Measurements from ENCODE around the gene CDCA7L.
A peak's percentile ranks its signal among the peaks of the same experiment; 100 is the strongest.
"Not testable (repeated sequence)": the region's sequence is repeated elsewhere in the genome, so short reads cannot be mapped to it uniquely, and the experiment has no call there.

Gene CDCA7L

GRCh38 chr7:21908746-21909145 lies 37.0 kb downstream of the CDCA7L start:
- Mint-ChIP-seq H3K4me1 (ENCODE audit: low read depth) (no peaks in the 10 kb centered on the region), H3K36me3 (ENCODE audit: low read depth) (peaks cover 78% of the 10 kb centered on the region), H3K27me3 (no peaks in the 10 kb centered on the region)

GRCh38 chr7:21903020-21903786 lies 42.5 kb downstream of the CDCA7L start:
- Mint-ChIP-seq H3K27me3 (no peaks in the 10 kb centered on the region), H3K27ac (no peak overlapping the region), H3K9me3 (peaks cover under 1% of the 10 kb centered on the region), H3K4me1 (ENCODE audit: low read depth) (peaks cover 12% of the 10 kb centered on the region), H3K36me3 (ENCODE audit: low read depth) (peaks cover 85% of the 10 kb centered on the region), H3K4me3 (no peak overlapping the region)

More at GRCh38 chr7:21908746-21909145, 37.0 kb downstream of the CDCA7L start:
- no peak overlapping the region for H3K27ac Mint-ChIP-seq
- no peaks in the 10 kb centered on the region for H3K9me3 Mint-ChIP-seq
- no peak overlapping the region for H3K4me3 Mint-ChIP-seq

- Mint-ChIP-seq H3K27me3 (no peaks in the 10 kb centered on the region), H3K36me3 (ENCODE audit: low read depth) (peaks cover 84% of the 10 kb centered on the region), H3K4me1 (ENCODE audit: low read depth) (peaks cover 19% of the 10 kb centered on the region), H3K4me3 (no peak overlapping the region), H3K27ac (no peak overlapping the region), H3K9me3 (peaks cover 6% of the 10 kb centered on the region)
Measured at GRCh38 chr7:21902240-21902639, 43.5 kb downstream of the CDCA7L start.

GRCh38 chr7:21898265-21898930 lies 47.3 kb downstream of the CDCA7L start:
- H3K9me3 Mint-ChIP-seq: peaks cover 9% of the 10 kb centered on the region
- H3K4me3 Mint-ChIP-seq: peak overlapping the region; percentile 54
- peaks cover 67% of the 10 kb centered on the region for H3K36me3 Mint-ChIP-seq (ENCODE audit: low read depth)
- no peaks in the 10 kb centered on the region for H3K27me3 Mint-ChIP-seq
- H3K27ac Mint-ChIP-seq: peak overlapping the region; percentile 84
- H3K4me1 Mint-ChIP-seq (ENCODE audit: low read depth): peaks cover 22% of the 10 kb centered on the region

GRCh38 chr7:21893401-21893800 lies 52.3 kb downstream of the CDCA7L start:
- H3K4me3 Mint-ChIP-seq: no peak overlapping the region
- H3K27ac Mint-ChIP-seq: no peak overlapping the region
- peaks cover 9% of the 10 kb centered on the region for H3K9me3 Mint-ChIP-seq
- peaks cover 13% of the 10 kb centered on the region for H3K4me1 Mint-ChIP-seq (ENCODE audit: low read depth)
- no peaks in the 10 kb centered on the region for H3K27me3 Mint-ChIP-seq
- H3K36me3 Mint-ChIP-seq (ENCODE audit: low read depth): peaks cover 26% of the 10 kb centered on the region

- no peaks in the 10 kb centered on the region for H3K4me1 Mint-ChIP-seq (ENCODE audit: low read depth)
- peaks cover 11% of the 10 kb centered on the region for H3K36me3 Mint-ChIP-seq (ENCODE audit: low read depth)
- H3K27me3 Mint-ChIP-seq: no peaks in the 10 kb centered on the region
- no peak overlapping the region for H3K4me3 Mint-ChIP-seq
- H3K27ac Mint-ChIP-seq: no peak overlapping the region
- peaks cover 4% of the 10 kb centered on the region for H3K9me3 Mint-ChIP-seq
Measured at GRCh38 chr7:21891291-21891690, 54.4 kb downstream of the CDCA7L start.

GRCh38 chr7:21887779-21888178 lies 57.9 kb downstream of the CDCA7L start:
- peaks cover 3% of the 10 kb centered on the region for H3K36me3 Mint-ChIP-seq (ENCODE audit: low read depth)

GRCh38 chr7:21887353-21887752 lies 58.3 kb downstream of the CDCA7L start:
- Mint-ChIP-seq H3K4me3 (no peak overlapping the region), H3K27ac (no peak overlapping the region), H3K4me1 (ENCODE audit: low read depth) (no peaks in the 10 kb centered on the region), H3K36me3 (ENCODE audit: low read depth) (peaks cover 3% of the 10 kb centered on the region), H3K27me3 (no peaks in the 10 kb centered on the region), H3K9me3 (no peaks in the 10 kb centered on the region)

More at GRCh38 chr7:21887779-21888178, 57.9 kb downstream of the CDCA7L start:
- no peak overlapping the region for H3K27ac Mint-ChIP-seq
- no peaks in the 10 kb centered on the region for H3K4me1 Mint-ChIP-seq (ENCODE audit: low read depth)
- H3K4me3 Mint-ChIP-seq: no peak overlapping the region
- no peaks in the 10 kb centered on the region for H3K9me3 Mint-ChIP-seq
- no peaks in the 10 kb centered on the region for H3K27me3 Mint-ChIP-seq

GRCh38 chr7:21886396-21886795 lies 59.3 kb downstream of the CDCA7L start:
- Mint-ChIP-seq H3K4me1 (ENCODE audit: low read depth) (no peaks in the 10 kb centered on the region), H3K36me3 (ENCODE audit: low read depth) (peaks cover 3% of the 10 kb centered on the region), H3K27me3 (no peaks in the 10 kb centered on the region), H3K9me3 (no peaks in the 10 kb centered on the region), H3K27ac (no peak overlapping the region), H3K4me3 (no peak overlapping the region)

- H3K4me1 Mint-ChIP-seq (ENCODE audit: low read depth): no peaks in the 10 kb centered on the region
- no peaks in the 10 kb centered on the region for H3K27me3 Mint-ChIP-seq
- no peak overlapping the region for H3K27ac Mint-ChIP-seq
- H3K4me3 Mint-ChIP-seq: no peak overlapping the region
- no peaks in the 10 kb centered on the region for H3K36me3 Mint-ChIP-seq (ENCODE audit: low read depth)
- no peaks in the 10 kb centered on the region for H3K9me3 Mint-ChIP-seq
Measured at GRCh38 chr7:21884496-21884895, 61.2 kb downstream of the CDCA7L start.

GRCh38 chr7:21883501-21883900 lies 62.2 kb downstream of the CDCA7L start:
- H3K27me3 Mint-ChIP-seq; H3K4me1 Mint-ChIP-seq (ENCODE audit: low read depth); H3K9me3 Mint-ChIP-seq; H3K27ac Mint-ChIP-seq; H3K4me3 Mint-ChIP-seq; H3K36me3 Mint-ChIP-seq (ENCODE audit: low read depth): not testable (repeated sequence)

- no peaks in the 10 kb centered on the region for H3K4me1 Mint-ChIP-seq (ENCODE audit: low read depth)
- no peaks in the 10 kb centered on the region for H3K9me3 Mint-ChIP-seq
- H3K4me3 Mint-ChIP-seq: no peak overlapping the region
- H3K27me3 Mint-ChIP-seq: no peaks in the 10 kb centered on the region
- H3K36me3 Mint-ChIP-seq (ENCODE audit: low read depth): no peaks in the 10 kb centered on the region
- no peak overlapping the region for H3K27ac Mint-ChIP-seq
Measured at GRCh38 chr7:21883069-21883468, 62.6 kb downstream of the CDCA7L start.

- no peaks in the 10 kb centered on the region for H3K27me3 Mint-ChIP-seq
- H3K36me3 Mint-ChIP-seq (ENCODE audit: low read depth): peaks cover 3% of the 10 kb centered on the region
- no peaks in the 10 kb centered on the region for H3K4me1 Mint-ChIP-seq (ENCODE audit: low read depth)
- no peaks in the 10 kb centered on the region for H3K9me3 Mint-ChIP-seq
- H3K27ac Mint-ChIP-seq: no peak overlapping the region
- no peak overlapping the region for H3K4me3 Mint-ChIP-seq
Measured at GRCh38 chr7:21869785-21870402, 75.8 kb downstream of the CDCA7L start.

GRCh38 chr7:21868576-21868850 lies 77.2 kb downstream of the CDCA7L start:
- no peaks in the 10 kb centered on the region for H3K36me3 Mint-ChIP-seq (ENCODE audit: low read depth)
- H3K9me3 Mint-ChIP-seq: no peaks in the 10 kb centered on the region
- no peak overlapping the region for H3K27ac Mint-ChIP-seq
- no peaks in the 10 kb centered on the region for H3K27me3 Mint-ChIP-seq
- no peak overlapping the region for H3K4me3 Mint-ChIP-seq
- H3K4me1 Mint-ChIP-seq (ENCODE audit: low read depth): no peaks in the 10 kb centered on the region

GRCh38 chr7:21867816-21868575 lies 77.7 kb downstream of the CDCA7L start:
- no peaks in the 10 kb centered on the region for H3K9me3 Mint-ChIP-seq
- no peaks in the 10 kb centered on the region for H3K36me3 Mint-ChIP-seq (ENCODE audit: low read depth)
- no peak overlapping the region for H3K4me3 Mint-ChIP-seq
- no peak overlapping the region for H3K27ac Mint-ChIP-seq
- no peaks in the 10 kb centered on the region for H3K4me1 Mint-ChIP-seq (ENCODE audit: low read depth)
- no peaks in the 10 kb centered on the region for H3K27me3 Mint-ChIP-seq

Data from stimulated activated naive CD8-positive, alpha-beta T cell treated with anti-CD3 and anti-CD28 coated beads, Interleukin-15, Interleukin-2, amounts not matched to agents 100 ng/mL and 50 ng/mL, for 24 hours (primary cell).